Measurements from ENCODE around the gene B4GALT1. TPM values are rescaled to one million over a fixed set of nuclear protein-coding genes. Genes with fewer than 3 reads are reported as not detected.

B4GALT1 gene
- total RNA-seq, 2 experiments from 2014 or later: 41.2 to 41.4 TPM

DNA sequence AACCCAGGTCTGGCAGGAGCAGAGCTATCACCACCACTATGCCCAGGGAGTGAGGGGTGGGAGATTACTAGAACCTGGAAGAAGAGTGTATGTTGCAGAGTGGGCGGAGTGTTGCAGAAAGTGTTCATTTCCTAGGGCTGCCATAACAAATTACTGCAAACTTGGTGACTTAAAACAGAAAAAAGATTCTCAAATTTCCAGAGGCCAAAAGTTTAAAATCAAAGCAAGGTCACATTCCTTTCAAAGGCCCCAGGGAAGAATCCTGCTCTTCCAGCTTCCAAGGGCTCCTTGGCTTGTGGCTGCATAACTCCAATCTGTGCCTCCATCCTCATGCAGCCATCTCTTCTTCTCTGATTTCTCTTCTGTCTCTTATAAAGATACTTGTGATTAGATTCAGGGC is 42.3 kb upstream of the B4GALT1 start:
- H3K4me3 Mint-ChIP-seq: no peak overlapping the region
- ATAC-seq: no peak
- no peaks in the 10 kb centered on the region for H3K9me3 Mint-ChIP-seq
- DNase-seq: no peak
- intact Hi-C loops (cut with micrococcal nuclease): no loop called here
- H3K27ac Mint-ChIP-seq: no peak overlapping the region
- ChIA-PET POLR2A (interaction anchor here (1.3 kb wide), 1 partner anchor 20 kb away, joined by 3 read pairs; no protein-coding TSS in a partner anchor), CTCF (interaction anchor here (0.9 to 1.4 kb wide), 2 partner anchors 9 to 17 kb away, joined by 3 to 4 read pairs; no protein-coding TSS in a partner anchor)
- no peaks in the 10 kb centered on the region for H3K36me3 Mint-ChIP-seq (ENCODE audit: low read depth)
- no peaks in the 10 kb centered on the region for H3K4me1 Mint-ChIP-seq (ENCODE audit: low read depth)
- H3K27me3 Mint-ChIP-seq: no peaks in the 10 kb centered on the region
- TF ChIP-seq CTCF (IDR thresholded peaks at IDR 0.05): no peak

DNA sequence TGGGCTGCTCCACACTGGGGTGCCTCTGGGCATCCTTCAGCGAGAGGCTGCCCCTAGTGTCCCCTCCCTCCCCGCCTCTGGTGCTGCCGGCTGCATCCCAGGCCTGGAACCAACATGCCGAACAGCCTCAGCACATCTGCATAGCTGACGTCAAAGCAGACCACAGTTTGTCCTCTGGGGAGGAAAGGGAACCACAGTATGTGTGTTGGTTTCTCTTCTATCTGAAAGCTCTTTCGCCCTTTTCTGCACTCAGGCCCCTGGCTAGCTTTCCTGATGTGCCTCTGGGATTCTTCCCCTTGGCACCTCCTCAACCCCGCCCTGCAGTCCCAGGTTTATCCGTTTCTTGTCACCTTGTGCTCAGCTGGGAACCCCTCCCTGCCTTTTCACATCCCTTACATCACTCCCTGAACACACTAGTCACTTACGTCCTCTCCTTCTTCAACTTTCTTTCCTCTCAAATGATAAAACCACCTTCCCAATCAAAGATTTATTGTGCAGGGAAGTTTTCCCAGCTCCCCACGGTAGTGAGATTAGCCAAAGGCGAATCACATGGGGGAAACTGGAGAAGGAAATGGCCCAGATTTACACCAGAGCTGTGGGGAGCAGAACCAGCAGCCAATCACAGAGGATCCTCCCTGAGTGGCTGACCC is 35.5 kb upstream of the B4GALT1 start:
- Mint-ChIP-seq H3K27me3 (no peaks in the 10 kb centered on the region), H3K4me3 (no peak overlapping the region), H3K9me3 (no peaks in the 10 kb centered on the region), H3K36me3 (ENCODE audit: low read depth) (no peaks in the 10 kb centered on the region), H3K27ac (peak overlapping the region; percentile 32), H3K4me1 (ENCODE audit: low read depth) (peaks cover 12% of the 10 kb centered on the region)
- intact Hi-C loops (cut with micrococcal nuclease): no loop called here
- CTCF ChIA-PET: interaction anchor here (0.9 to 2.5 kb wide), 3 partner anchors 24 to 32 kb away, joined by 3 to 9 read pairs (median 5); no protein-coding TSS in a partner anchor
- no peak for TF ChIP-seq CTCF (IDR thresholded peaks at IDR 0.05)
- ATAC-seq: peak; percentile 93
- POLR2A ChIA-PET: interaction anchor here (0.6 to 1.3 kb wide), 3 partner anchors 34 to 81 kb away, joined by 3 to 4 read pairs (median 3); partner anchors contain the start of gene B4GALT1
- peak; percentile 61 for DNase-seq

DNA sequence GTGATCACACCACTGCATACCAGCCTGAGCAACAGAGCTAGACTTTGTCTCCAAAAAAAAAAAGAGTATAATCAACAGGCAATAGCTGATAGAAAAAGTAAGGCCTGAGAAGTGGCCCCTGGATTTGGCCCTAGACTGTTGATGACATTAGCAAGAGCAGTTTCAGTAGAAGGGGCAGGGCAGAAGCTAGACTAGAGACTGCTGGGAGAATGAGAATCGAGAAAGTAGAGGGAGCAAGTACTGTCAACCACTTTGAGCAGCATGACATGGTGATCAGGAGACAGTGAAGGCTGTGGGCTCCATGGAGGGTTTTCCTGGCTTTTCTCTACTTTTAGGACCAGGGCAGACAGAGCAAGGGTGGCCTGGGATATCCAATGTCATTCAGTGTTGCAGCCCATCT is 34.9 kb upstream of the B4GALT1 start:
- ChIA-PET CTCF (interaction anchor here (0.9 to 2.5 kb wide), 3 partner anchors 24 to 31 kb away, joined by 3 to 9 read pairs (median 5); no protein-coding TSS in a partner anchor), POLR2A (interaction anchor here (0.6 to 1.3 kb wide), 2 partner anchors 35 to 81 kb away, joined by 3 to 4 read pairs; no protein-coding TSS in a partner anchor)
- TF ChIP-seq CTCF (IDR thresholded peaks at IDR 0.05): no peak
- ATAC-seq: peak; percentile 37
- DNase-seq: no peak
- intact Hi-C loops (cut with micrococcal nuclease): no loop called here
- Mint-ChIP-seq H3K36me3 (ENCODE audit: low read depth) (no peaks in the 10 kb centered on the region), H3K27ac (no peak overlapping the region), H3K4me1 (ENCODE audit: low read depth) (peaks cover 12% of the 10 kb centered on the region), H3K9me3 (no peaks in the 10 kb centered on the region), H3K4me3 (no peak overlapping the region), H3K27me3 (no peaks in the 10 kb centered on the region)

DNA sequence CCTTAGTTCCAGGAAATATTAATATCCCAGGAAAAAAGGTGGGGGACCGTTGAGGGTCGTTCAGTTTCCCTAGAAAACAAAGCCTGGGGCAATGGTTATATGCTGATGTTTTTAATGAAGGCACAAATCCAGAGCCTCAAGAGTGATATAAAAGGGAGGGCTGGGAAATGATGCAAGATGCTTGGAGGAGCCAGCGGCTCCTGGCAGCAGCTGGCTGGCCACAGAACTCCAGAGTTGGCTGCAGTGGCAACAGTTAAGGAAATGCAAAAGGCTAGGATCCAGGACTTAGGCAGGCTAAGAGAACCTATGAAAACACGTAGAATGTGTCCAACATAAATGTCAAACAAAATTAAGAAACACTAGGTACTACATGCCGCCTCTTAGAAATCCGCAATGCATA is 31.0 kb upstream of the B4GALT1 start:
- DNase-seq (no peak), ATAC-seq (no peak)
- Mint-ChIP-seq H3K27me3 (no peaks in the 10 kb centered on the region), H3K36me3 (ENCODE audit: low read depth) (no peaks in the 10 kb centered on the region), H3K9me3 (no peaks in the 10 kb centered on the region), H3K27ac (no peak overlapping the region), H3K4me1 (ENCODE audit: low read depth) (peaks cover 12% of the 10 kb centered on the region), H3K4me3 (no peak overlapping the region)
- POLR2A ChIA-PET: no interaction called here
- CTCF ChIA-PET: interaction anchor here (1.1 kb wide), 1 partner anchor 28 kb away, joined by 3 read pairs; no protein-coding TSS in a partner anchor
- intact Hi-C loops (cut with micrococcal nuclease): no loop called here
- no peak for TF ChIP-seq CTCF (IDR thresholded peaks at IDR 0.05)

Data from activated CD8-positive, alpha-beta T cell treated with anti-CD3 and anti-CD28 coated beads for 36 hours (primary cell).